ENCODE results near the gene VGLL2. TPM values are rescaled to one million over a fixed set of nuclear protein-coding genes. Genes with fewer than 3 reads are reported as not detected.

VGLL2 gene
- total and polyA plus RNA-seq, 7 donors, result not detected

- Histone ChIP-seq H3K27ac (no peak overlapping the region), H3K4me1 (no peaks in the 10 kb centered on the region), H3K9me3 (no peaks in the 10 kb centered on the region), H3K4me3 (no peak overlapping the region), H3K27me3 (no peaks in the 10 kb centered on the region), H3K36me3 (no peaks in the 10 kb centered on the region)
- DNase-seq, result no peak
- WGBS, 2 donors, result 73 to 87% methylated on average over 2 of the region's 2 CpGs
- no peak for TF ChIP-seq POLR2AphosphoS5 (IDR thresholded peaks at IDR 0.05)
- no peak for TF ChIP-seq EP300 (IDR thresholded peaks at IDR 0.05)
- no peak for TF ChIP-seq POLR2A (IDR thresholded peaks at IDR 0.05)
- TF ChIP-seq CTCF (IDR thresholded peaks at IDR 0.05), result no peak
- intact Hi-C loops (cut with DNase I), result no loop called here
These were observed 11.6 kb upstream of the VGLL2 start for GRCh38 chr6:117253785-117254184.

- Histone ChIP-seq H3K9me3 (no peaks in the 10 kb centered on the region), H3K27me3 (peaks cover 24 to 73% (median 51%) of the 10 kb centered on the region in 3 donors), H3K36me3 (no peaks in the 10 kb centered on the region), H3K4me1 (peaks cover 0 to 26% (median 22%) of the 10 kb centered on the region in 4 donors), H3K27ac (no peak overlapping the region), H3K4me3 (no peak overlapping the region)
- TF ChIP-seq POLR2AphosphoS5 (IDR thresholded peaks at IDR 0.05) (no peak), CTCF (IDR thresholded peaks at IDR 0.05) (no peak), EP300 (IDR thresholded peaks at IDR 0.05) (no peak), POLR2A (IDR thresholded peaks at IDR 0.05) (no peak)
- intact Hi-C loops (cut with DNase I), result no loop called here
- no peak for DNase-seq
- 37 to 46% methylated on average over 8 of the region's 8 CpGs for WGBS, 2 donors
These were observed 2.6 kb upstream of the VGLL2 start for GRCh38 chr6:117262799-117263198.

- H3K9me3 ChIP-seq, result no peaks in the 10 kb centered on the region
- peaks cover 31 to 79% (median 57%) of the 10 kb centered on the region in 3 donors for H3K27me3 ChIP-seq
- no peak for TF ChIP-seq POLR2A (IDR thresholded peaks at IDR 0.05)
- no peak for TF ChIP-seq POLR2AphosphoS5 (IDR thresholded peaks at IDR 0.05)
- no peak for TF ChIP-seq EP300 (IDR thresholded peaks at IDR 0.05)
- no peak for TF ChIP-seq CTCF (IDR thresholded peaks at IDR 0.05)
- H3K4me1 ChIP-seq, result peaks cover 0 to 26% (median 22%) of the 10 kb centered on the region in 4 donors
- H3K36me3 ChIP-seq, result no peaks in the 10 kb centered on the region
- intact Hi-C loops (cut with DNase I), result no loop called here
- no peak overlapping the region for H3K4me3 ChIP-seq
- 15 to 29% methylated on average over 27 of the region's 27 CpGs for WGBS, 2 donors
- no peak overlapping the region for H3K27ac ChIP-seq
- DNase-seq, result no peak
These were observed 1.9 kb upstream of the VGLL2 start for GRCh38 chr6:117263353-117263927.

- H3K4me1 ChIP-seq, result peaks cover 0 to 26% (median 22%) of the 10 kb centered on the region in 4 donors
- no peak for DNase-seq
These were observed 1.0 kb upstream of the VGLL2 start for GRCh38 chr6:117264369-117264691.

More at GRCh38 chr6:117264369-117264691, 1.0 kb upstream of the VGLL2 start:
- H3K27ac ChIP-seq, result no peak overlapping the region
- H3K4me3 ChIP-seq, result peak overlapping the region in 3 of 4 donors; percentile 37 to 52 (median 47)
- intact Hi-C loops (cut with DNase I), result no loop called here
- H3K27me3 ChIP-seq, result peaks cover 38 to 88% (median 64%) of the 10 kb centered on the region in 3 donors
- H3K9me3 ChIP-seq, result peaks cover 0 to 2% (median 0%) of the 10 kb centered on the region in 4 donors
- no peak for TF ChIP-seq EP300 (IDR thresholded peaks at IDR 0.05)
- no peak for TF ChIP-seq POLR2A (IDR thresholded peaks at IDR 0.05)
- TF ChIP-seq CTCF (IDR thresholded peaks at IDR 0.05), result no peak
- WGBS, 2 donors, result 2 to 3% methylated on average over 8 of the region's 8 CpGs
- H3K36me3 ChIP-seq, result no peaks in the 10 kb centered on the region

Measured in sigmoid colon (tissue), 7 donors.